HG03571 (cell line): ENCODE measurements around the gene ATP5F1B.

Experiments used
- ATAC-seq: cut with Tn5 transposase; IDR thresholded peaks from one replicate; pipeline ENCODE4 v1.9.1; 2021; ENCODE audit not compliant: unreplicated experiment

ATP5F1B gene

GRCh38 chr12:56622535-56622934 is 23.2 kb downstream of the ATP5F1B start:
- no peak for ATAC-seq

GRCh38 chr12:56616925-56617324 is 28.9 kb downstream of the ATP5F1B start:
- ATAC-seq, result no peak

GRCh38 chr12:56616244-56616643 is 29.5 kb downstream of the ATP5F1B start:
- ATAC-seq, result no peak

- no peak for ATAC-seq
Observed at GRCh38 chr12:56614627-56615026, 31.2 kb downstream of the ATP5F1B start.

GRCh38 chr12:56604355-56604754 is 41.4 kb downstream of the ATP5F1B start:
- no peak for ATAC-seq

GRCh38 chr12:56602239-56602638 is 43.5 kb downstream of the ATP5F1B start:
- no peak for ATAC-seq

GRCh38 chr12:56601503-56601902 is 44.3 kb downstream of the ATP5F1B start:
- ATAC-seq, result no peak

- ATAC-seq, result no peak
Observed at GRCh38 chr12:56600753-56601152, 45.0 kb downstream of the ATP5F1B start.

- no peak for ATAC-seq
Observed at GRCh38 chr12:56599797-56600196, 46.0 kb downstream of the ATP5F1B start.

GRCh38 chr12:56599041-56599440 is 46.7 kb downstream of the ATP5F1B start:
- no peak for ATAC-seq

GRCh38 chr12:56596815-56597214 is 49.0 kb downstream of the ATP5F1B start:
- ATAC-seq, result no peak

- peak; percentile 51 for ATAC-seq
Observed at GRCh38 chr12:56593909-56594621, 51.7 kb downstream of the ATP5F1B start.

- no peak for ATAC-seq
Observed at GRCh38 chr12:56591961-56592360, 53.8 kb downstream of the ATP5F1B start.

- no peak for ATAC-seq
Observed at GRCh38 chr12:56591126-56591525, 54.7 kb downstream of the ATP5F1B start.

GRCh38 chr12:56590237-56590830 is 55.5 kb downstream of the ATP5F1B start:
- ATAC-seq, result no peak

- ATAC-seq, result no peak
Observed at GRCh38 chr12:56589783-56590182, 56.0 kb downstream of the ATP5F1B start.
